Spinal cord (tissue), 10 donors: ENCODE data around the gene PMPCA. TPM values are rescaled to one million over a fixed set of nuclear protein-coding genes. Genes with fewer than 3 reads are reported as not detected.
A peak's percentile ranks its signal among the peaks of the same experiment; 100 is the strongest.

Experiments used
- DNase-seq, 6 donors: peaks; one replicate each; pipeline versions ENCODE4 v3.0.0 to v3.0.0-alpha.2; 2013 to 2015; ENCODE audit warnings: low spot score in 6 of 6, low read depth in 4 of 6
- H3K27ac ChIP-seq: one replicate; pipeline ENCODE4 v1.5.1; 2013; ENCODE audit warnings: low read depth, low read length, control low read depth
- H3K27me3 ChIP-seq: one replicate; pipeline ENCODE4 v1.6.1; 2013; ENCODE audit warnings: low read length; ENCODE audit not compliant: control insufficient read depth, insufficient read depth
- H3K36me3 ChIP-seq: one replicate; pipeline ENCODE4 v1.6.1; 2013; ENCODE audit warnings: low read length; ENCODE audit not compliant: control insufficient read depth, insufficient read depth
- H3K4me1 ChIP-seq: one replicate; pipeline ENCODE4 v1.6.1; 2013; ENCODE audit warnings: low read length; ENCODE audit not compliant: control insufficient read depth, insufficient read depth
- H3K4me3 ChIP-seq: one replicate; pipeline ENCODE4 v1.5.1; 2013; ENCODE audit warnings: low read depth, low read length, control low read depth
- H3K9me3 ChIP-seq: one replicate; pipeline ENCODE4 v1.6.1; 2013; ENCODE audit warnings: low read length; ENCODE audit not compliant: control insufficient read depth, insufficient read depth
- WGBS: methylation state at CpG from one replicate; pipeline ENCODE4 v1.1.5; 2013; ENCODE audit warnings: missing lambda C conversion rate; ENCODE audit not compliant: insufficient coverage; 5-methylcytosine and 5-hydroxymethylcytosine counted together
- polyA plus RNA-seq, 2 donors: library from polyadenylated mRNA; unstranded; fragments of 120-200 nt; gene quantifications; one replicate each; pipeline ENCODE4 v1.2.1, GENCODE V29; 2013; ENCODE audit not compliant: insufficient read length in 2 of 2
- total RNA-seq, 2 donors: library from RNA; depleted of rRNA in 1 of 2; stranded (reverse); fragments of 120-200 nt in 1 of 2; fragments of >200 nt in 1 of 2; gene quantifications; one replicate each; pipeline versions ENCODE4 v1.2.3 to v1.2.4, GENCODE V29; 2013 to 2014
- donor health status: healthy.

The PMPCA gene
- total and polyA plus RNA-seq, 4 donors, result 22.8 to 57.4 (median 44.6) TPM

- WGBS, result 2% methylated on average over 88 of the region's 90 CpGs
- no peaks in the 10 kb centered on the region for H3K27me3 ChIP-seq
- H3K9me3 ChIP-seq, result no peaks in the 10 kb centered on the region
- H3K36me3 ChIP-seq, result peaks cover 78% of the 10 kb centered on the region
- peaks cover 27% of the 10 kb centered on the region for H3K4me1 ChIP-seq
- H3K4me3 ChIP-seq, result peak within 1 kb of the TSS; percentile 63
- peak in 5 of 6 donors; percentile 54 to 91 (median 57) for DNase-seq
- no peak within 1 kb of the TSS for H3K27ac ChIP-seq
Measured at GRCh38 chr9:136439481-136440408, 29.3 kb downstream of the PMPCA start, which contains the start of gene INPP5E. Gene INPP5E, minus strand, starts transcription at chr9:136439845. Its CDS starts 426 bp downstream, at chr9:136439419.

GRCh38 chr9:136441191-136441680 is 30.8 kb downstream of the PMPCA start:
- H3K4me3 ChIP-seq, result no peak overlapping the region
- H3K4me1 ChIP-seq, result peaks cover 25% of the 10 kb centered on the region
- H3K36me3 ChIP-seq, result peaks cover 78% of the 10 kb centered on the region
- 94% methylated on average over 14 of the region's 15 CpGs for WGBS
- no peaks in the 10 kb centered on the region for H3K27me3 ChIP-seq
- no peak for DNase-seq
- H3K9me3 ChIP-seq, result no peaks in the 10 kb centered on the region
- no peak overlapping the region for H3K27ac ChIP-seq

- Histone ChIP-seq H3K27me3 (no peaks in the 10 kb centered on the region), H3K27ac (no peak overlapping the region), H3K9me3 (no peaks in the 10 kb centered on the region), H3K4me1 (peaks cover 21% of the 10 kb centered on the region), H3K4me3 (no peak overlapping the region), H3K36me3 (peaks cover 79% of the 10 kb centered on the region)
- no peak for DNase-seq
- WGBS, result 89% methylated on average over 17 of the region's 17 CpGs
Measured at GRCh38 chr9:136441681-136442245, 31.3 kb downstream of the PMPCA start.

GRCh38 chr9:136442265-136442664 is 31.8 kb downstream of the PMPCA start:
- 95% methylated on average over 3 of the region's 5 CpGs for WGBS
- DNase-seq, result no peak
- Histone ChIP-seq H3K27me3 (no peaks in the 10 kb centered on the region), H3K4me3 (no peak overlapping the region), H3K9me3 (no peaks in the 10 kb centered on the region), H3K4me1 (peaks cover 16% of the 10 kb centered on the region), H3K36me3 (peaks cover 79% of the 10 kb centered on the region), H3K27ac (no peak overlapping the region)

GRCh38 chr9:136443087-136443486 is 32.6 kb downstream of the PMPCA start:
- no peak overlapping the region for H3K4me3 ChIP-seq
- no peaks in the 10 kb centered on the region for H3K9me3 ChIP-seq
- peaks cover 8% of the 10 kb centered on the region for H3K4me1 ChIP-seq
- DNase-seq, result no peak
- no peak overlapping the region for H3K27ac ChIP-seq
- WGBS, result 95% methylated on average over 14 of the region's 15 CpGs
- H3K36me3 ChIP-seq, result peaks cover 77% of the 10 kb centered on the region
- H3K27me3 ChIP-seq, result no peaks in the 10 kb centered on the region

- Histone ChIP-seq H3K9me3 (no peaks in the 10 kb centered on the region), H3K27ac (no peak overlapping the region), H3K4me3 (no peak overlapping the region), H3K4me1 (peaks cover 5% of the 10 kb centered on the region), H3K27me3 (no peaks in the 10 kb centered on the region), H3K36me3 (peaks cover 83% of the 10 kb centered on the region)
- DNase-seq, result no peak
- 97% methylated on average over 4 of the region's 7 CpGs for WGBS
Measured at GRCh38 chr9:136443687-136444086, 33.2 kb downstream of the PMPCA start.

GRCh38 chr9:136444102-136444501 is 33.6 kb downstream of the PMPCA start:
- DNase-seq, result no peak
- H3K27ac ChIP-seq, result no peak overlapping the region
- H3K27me3 ChIP-seq, result no peaks in the 10 kb centered on the region
- no peak overlapping the region for H3K4me3 ChIP-seq
- H3K9me3 ChIP-seq, result no peaks in the 10 kb centered on the region
- peaks cover 5% of the 10 kb centered on the region for H3K4me1 ChIP-seq
- peaks cover 88% of the 10 kb centered on the region for H3K36me3 ChIP-seq
- 94% methylated on average over 20 of the region's 20 CpGs for WGBS

- DNase-seq, result no peak
- Histone ChIP-seq H3K9me3 (no peaks in the 10 kb centered on the region), H3K36me3 (peaks cover 97% of the 10 kb centered on the region), H3K4me1 (no peaks in the 10 kb centered on the region), H3K27me3 (no peaks in the 10 kb centered on the region), H3K27ac (no peak overlapping the region), H3K4me3 (no peak overlapping the region)
- 91% methylated on average over 6 of the region's 7 CpGs for WGBS
Measured at GRCh38 chr9:136445799-136446198, 35.3 kb downstream of the PMPCA start.

- H3K36me3 ChIP-seq, result peaks cover 91% of the 10 kb centered on the region
- 96% methylated on average over 23 of the region's 27 CpGs for WGBS
- DNase-seq, result no peak
- no peaks in the 10 kb centered on the region for H3K9me3 ChIP-seq
- H3K27me3 ChIP-seq, result no peaks in the 10 kb centered on the region
- no peak overlapping the region for H3K27ac ChIP-seq
- no peaks in the 10 kb centered on the region for H3K4me1 ChIP-seq
- H3K4me3 ChIP-seq, result no peak overlapping the region
Measured at GRCh38 chr9:136447173-136447778, 36.8 kb downstream of the PMPCA start.
